NCI-H345 treated with DMSO at 0.1 percent for 48 hours (cell line): ENCODE measurements around the gene TBC1D22A.

Experiments used
- DNase-seq: peaks from one replicate; lab custom pipeline; 2025; ENCODE audit not compliant: unreplicated experiment; lab: John Stamatoyannopoulos, UW

TBC1D22A gene

DNA sequence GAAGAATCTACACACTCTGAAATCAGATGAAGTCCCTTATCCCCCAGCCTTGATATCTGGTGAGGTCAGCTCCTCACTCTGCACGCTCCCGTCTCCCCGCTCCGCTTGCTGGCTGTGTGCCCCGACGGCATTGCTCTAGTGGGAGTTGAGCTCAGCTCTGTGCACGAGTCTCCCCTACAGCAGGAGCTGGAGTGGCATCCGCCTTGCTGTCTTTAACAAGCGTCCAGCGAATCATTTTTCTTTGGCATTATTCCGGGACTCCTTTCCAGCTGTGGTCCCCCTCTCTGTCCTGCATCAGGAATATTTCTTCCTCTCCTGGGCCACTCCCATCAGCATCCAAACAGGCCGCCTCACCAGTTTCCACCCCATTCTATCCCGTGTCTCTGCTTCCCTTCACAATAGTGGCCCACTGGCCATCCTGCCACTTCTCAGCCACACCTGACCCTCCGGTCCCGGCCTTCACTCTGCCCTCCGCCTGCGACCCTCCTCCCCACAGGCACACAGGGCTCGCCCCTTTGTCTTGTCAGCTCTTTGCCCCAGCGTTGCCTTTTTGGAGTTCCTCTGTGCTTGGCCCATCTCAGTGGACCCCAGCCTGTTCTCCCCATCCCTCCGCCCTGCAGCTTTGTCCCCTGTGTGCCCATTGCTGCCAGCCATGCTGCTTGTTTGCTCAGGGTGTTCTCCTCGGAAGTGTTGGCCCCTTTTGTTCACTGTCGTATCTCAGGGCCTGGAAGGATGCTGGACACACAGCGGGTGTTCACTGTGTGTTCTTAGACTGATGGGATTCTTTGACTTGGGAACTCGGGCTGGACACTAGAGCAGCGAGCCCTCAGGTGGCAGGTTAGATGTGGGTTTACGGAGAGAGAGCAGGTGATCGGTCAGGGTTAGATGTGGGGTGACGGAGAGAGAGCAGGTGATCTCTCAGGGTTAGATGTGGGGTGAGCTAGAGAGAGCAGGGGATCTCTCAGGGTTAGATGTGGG, 441.8 kb downstream of the TBC1D22A start:
- DNase-seq = no peak

DNA sequence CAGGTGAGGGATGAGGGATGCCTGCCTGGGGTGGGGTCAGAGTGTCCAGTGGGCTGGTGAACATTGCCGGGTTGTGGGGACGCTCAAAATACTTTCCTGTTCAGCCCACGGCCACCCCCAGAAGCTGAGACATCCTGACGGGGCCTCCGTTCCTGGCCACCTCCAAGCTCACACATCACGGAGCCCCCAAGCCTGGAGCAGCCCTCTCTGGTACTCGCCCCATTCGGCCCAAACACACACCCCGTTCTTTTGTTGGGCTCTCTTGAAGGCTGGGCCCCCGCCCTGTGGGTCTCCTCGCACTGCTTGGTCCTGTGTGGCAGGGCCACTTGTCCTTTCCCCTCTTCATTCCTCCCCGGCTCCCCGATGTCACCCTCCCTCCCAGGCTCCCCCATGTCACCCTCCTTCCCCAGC, 442.6 kb downstream of the TBC1D22A start:
- no peak for DNase-seq

DNA sequence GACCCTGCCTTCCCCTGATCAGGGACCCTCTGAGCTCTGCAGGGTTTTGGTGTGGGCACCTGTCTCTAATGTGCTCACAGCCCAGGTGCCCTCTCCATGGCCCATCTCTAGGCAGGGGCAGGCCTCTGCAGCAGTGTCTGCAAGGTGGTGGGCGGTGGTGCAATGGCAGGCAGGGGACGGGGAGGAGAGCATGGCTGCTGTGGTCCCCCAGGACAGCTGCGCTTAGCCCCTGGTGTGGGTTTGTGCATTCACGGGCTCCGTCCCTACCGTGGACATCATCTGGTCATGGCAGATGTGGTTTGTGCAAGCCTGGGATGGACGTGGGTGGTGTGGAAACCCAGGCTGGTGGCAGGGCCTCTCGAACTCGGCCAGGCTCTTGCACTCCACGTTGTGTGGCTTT, 443.1 kb downstream of the TBC1D22A start:
- DNase-seq = no peak

DNA sequence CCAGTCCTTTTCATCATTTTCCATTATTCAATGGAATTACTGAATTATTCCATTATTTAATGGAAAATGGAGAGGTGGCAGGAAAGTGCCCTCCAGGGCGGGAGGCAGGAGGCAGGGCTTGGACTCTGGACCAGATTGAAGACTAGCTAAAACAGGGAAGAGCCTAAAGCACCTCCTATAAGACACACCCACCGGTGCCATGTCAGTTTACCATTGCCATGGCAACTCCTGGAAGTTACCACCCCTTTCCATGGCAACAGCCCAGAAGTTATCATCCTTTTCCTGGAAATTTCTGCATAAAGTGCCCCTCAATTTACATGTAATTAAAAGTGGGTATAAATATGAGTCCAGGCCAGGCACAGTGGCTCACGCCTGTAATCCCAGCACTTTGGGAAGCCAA, 443.7 kb downstream of the TBC1D22A start:
- DNase-seq = no peak

DNA sequence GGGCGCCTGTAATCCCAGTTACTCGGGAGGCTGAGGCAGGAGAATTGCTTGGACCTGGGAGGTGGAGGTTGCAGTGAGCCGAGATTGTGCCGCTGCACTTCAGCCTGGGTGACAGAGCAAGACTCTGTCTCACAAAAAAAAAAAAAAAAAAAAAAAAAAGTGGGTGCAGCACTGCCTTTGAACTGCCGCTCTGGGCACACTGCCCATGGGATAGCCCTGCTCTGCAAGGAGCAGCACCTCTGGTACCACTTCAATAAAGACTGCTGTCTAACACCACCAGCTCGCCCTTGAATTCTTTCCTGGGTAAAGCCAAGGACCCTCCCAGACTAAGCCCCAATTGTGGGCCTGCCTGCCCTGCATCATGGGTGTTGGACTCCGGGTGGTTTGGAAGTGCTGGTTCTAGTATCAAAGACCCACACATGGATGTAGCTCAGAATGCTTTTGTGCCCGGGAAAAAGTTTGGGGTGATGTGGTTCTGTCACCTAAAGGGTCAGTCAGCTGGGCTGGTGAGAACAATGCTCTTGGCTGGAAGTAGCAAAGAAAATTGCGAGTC, 444.3 kb downstream of the TBC1D22A start:
- no peak for DNase-seq

DNA sequence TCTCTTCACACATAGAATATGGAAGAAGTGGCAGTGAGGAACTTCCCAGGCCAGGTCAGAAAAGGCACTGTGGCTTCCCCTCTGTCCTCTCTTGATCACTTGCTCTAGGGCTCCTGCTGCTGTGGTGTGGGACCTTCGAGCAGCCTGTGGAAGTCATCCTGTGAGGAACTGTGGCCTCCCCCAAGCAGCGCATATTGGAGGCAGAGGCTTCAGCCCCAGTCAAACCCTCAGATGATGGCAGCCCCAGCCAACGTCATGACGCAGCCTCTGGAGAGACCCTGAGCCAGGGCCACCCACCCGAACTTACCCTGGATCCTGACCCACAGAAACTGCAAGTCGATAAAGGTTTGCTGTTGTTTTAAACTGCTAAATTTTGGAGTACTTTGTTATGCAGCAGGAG, 444.9 kb downstream of the TBC1D22A start:
- no peak for DNase-seq

DNA sequence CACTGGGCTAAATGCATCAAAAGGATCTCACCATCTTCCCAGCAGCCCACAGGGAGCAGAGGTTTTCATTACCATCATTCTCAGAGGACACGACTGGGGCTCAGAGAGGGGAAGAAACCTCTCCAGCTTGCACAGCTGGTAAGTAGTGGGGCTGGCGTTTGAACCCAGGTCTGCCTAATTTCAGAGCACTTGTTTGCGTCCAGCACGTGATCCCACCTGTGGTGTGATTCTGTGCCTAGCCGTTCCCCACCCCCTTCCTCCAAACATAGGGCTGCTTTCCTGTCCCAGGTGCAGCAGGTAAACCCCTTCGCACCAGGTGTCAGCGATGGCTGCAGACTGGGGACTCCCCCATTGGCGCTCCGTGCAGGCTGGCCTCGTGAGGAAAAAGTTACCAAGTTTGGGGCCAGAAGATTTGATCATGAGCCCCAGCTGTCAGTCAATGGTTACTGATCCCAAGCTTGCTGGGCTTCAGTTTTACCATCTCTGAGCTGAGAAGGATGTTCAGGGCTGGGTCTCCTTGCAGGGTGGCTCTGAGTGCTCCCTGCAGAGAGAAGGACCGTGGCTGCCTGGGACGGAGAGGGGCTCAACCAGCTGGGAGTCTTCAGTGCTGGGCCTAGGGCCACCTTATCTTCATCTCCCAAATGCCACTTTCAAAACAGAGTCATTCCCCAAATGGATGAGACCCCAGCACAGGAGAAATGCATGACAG, 445.6 kb downstream of the TBC1D22A start:
- DNase-seq = no peak

DNA sequence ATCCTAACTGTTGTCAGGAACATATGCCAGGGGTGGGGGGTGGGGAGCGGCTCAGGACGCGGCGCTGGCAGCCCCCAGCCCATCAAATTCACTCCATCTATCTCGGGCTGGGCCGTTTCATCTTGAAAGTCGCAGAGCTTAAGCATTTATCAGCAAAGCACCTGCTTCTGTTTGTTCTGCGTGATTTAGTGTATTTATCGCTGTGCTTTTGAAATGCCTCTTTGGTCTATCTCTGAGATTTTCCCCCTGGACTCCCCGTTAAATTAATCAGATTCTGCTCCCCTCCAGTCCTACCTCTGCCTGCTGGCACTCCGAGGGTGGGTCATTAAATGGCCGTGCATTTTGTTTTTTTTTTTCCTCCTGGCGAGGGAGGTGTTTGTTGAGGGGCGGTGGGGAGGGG, 446.2 kb downstream of the TBC1D22A start:
- DNase-seq = no peak

DNA sequence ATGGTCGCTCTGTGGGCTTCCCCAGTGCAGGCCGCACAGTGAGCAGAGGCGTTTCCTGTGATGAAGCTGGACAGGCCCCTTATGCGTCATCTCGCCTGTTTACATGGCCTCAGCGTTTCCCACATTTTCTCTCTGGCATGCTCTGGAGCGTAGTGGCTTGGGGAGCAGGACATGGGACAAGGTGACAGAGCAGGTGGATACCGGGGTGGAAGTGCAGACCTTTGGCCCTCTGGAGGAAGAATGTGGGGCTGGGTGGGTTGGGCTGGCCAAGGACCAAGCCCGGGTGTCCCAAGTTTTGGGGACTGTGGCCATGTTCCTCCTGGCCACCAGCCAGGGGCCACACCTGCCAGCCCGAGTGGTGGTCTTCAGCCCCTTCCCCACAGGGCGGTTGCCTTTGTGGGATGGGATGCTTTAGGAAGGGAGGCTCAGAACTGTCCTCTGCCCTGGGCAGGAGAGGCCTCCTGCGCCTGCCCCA, 446.6 kb downstream of the TBC1D22A start:
- no peak for DNase-seq

DNA sequence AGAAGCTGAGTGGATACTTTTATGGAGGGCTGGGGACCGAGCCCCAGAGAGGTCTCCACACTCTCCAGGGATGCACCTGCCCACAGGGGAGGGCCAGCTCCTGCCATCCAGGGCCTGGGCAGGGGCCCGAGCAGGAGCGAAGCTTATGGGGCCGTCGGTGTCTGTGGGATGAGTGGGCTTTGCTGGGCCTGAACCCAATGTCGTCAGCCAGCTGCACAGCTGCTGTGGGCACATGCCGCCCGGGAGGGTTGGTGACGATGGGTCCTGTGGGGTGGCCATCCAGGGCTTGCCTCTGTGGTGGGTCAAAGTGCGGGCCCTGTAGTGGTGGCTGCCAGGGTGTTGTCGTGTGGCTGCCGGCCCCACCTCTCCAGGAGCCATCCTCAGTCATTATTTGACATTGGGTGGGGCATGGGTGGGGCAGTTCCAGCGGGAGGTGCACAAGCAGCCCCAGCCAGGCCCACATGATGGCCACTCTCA, 447.1 kb downstream of the TBC1D22A start:
- DNase-seq = no peak

DNA sequence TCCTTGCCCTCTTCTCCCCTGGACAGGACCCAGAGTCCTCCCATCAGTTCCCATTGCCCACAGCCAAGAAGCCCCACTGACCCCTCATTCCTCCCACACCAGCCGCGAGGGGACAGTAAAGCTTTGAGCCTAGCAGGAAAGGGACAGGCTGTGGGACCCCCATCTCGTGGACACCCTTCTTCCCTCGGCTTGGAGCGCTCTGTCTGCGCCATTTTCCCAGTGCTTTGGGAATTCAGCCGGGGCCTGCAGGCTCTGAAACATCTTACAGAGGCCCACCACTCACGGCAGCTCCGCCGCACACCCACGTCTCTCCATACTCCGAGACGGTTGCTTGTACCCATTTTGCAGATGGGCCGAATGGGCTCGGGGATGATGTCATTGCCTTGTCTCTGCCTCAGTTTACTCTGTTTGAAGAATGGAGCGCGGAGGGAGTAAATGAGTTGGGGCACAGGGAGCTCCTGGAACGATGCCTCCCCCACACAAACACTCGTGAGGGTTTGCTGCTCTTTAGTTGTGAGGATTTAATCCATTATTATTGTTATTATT, 447.7 kb downstream of the TBC1D22A start:
- no peak for DNase-seq

DNA sequence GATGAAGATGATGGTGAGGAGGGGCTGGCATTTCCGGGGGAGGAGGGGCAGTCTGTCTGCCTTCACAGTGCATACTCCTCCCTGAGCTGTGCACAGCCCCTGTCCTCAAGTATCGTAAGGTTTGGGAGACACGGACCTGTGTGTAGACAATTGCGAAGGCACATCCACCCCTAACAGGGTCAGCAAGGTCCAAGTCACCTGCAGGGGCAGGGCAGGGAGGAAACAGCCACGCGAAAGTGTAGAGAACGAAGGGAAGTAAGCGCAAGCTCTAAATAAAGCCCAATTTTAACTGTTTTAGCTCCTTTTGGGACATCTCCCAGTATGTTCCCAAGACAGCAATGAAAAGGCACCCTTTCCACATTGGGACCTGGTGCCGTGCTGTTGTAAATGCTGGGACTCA, 448.2 kb downstream of the TBC1D22A start:
- no peak for DNase-seq

DNA sequence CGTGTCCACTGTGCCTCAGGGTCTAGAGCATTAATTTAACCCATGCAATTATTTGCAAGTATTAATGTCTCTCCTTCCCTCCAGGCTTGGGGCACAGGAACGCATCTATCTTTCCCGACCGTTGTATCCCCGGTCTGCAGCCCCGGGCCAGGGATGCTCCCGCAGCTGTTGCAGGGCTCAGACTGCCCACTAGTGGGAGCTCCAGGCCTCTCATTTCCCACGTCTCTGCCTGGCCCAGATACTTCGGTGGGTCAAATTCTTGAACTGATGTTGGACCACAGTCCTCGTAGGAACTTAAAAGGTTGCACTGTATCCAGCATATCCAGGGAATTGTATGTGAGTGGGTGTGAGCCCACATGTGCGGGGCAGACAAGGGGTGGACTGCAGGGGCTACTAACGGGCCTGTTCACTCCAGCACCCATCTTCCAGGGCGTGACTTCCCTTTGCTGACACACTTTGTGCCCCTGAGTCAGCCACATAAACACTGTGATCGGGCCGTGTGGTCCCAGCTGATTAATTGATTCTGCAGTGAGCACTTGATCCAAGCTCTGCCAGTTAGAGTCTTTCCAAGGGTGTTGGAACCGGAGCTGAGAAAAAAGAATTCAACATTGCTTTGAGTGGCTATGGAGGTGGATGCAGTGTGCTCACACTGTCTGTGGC, 451.3 kb downstream of the TBC1D22A start:
- no peak for DNase-seq

DNA sequence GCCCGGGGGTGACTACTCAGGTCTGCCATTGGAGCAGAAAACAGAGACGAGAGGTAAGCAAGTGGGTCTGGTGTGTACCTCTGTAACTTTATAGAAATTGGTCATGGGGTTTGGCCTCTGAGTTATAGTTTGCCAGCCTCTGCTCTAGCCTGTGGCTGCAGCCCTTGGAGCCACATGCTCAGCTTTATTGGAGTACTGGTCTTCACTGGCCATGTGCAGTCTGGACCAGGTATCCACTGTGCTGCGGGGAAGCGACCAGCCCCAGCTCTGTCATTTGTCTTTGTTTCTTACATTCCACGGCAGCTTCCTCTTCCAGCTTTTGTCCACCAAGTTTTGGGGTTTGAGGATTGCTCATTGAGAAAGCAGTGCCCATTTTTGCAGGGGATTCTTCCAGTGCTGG, 453.4 kb downstream of the TBC1D22A start:
- DNase-seq = no peak

DNA sequence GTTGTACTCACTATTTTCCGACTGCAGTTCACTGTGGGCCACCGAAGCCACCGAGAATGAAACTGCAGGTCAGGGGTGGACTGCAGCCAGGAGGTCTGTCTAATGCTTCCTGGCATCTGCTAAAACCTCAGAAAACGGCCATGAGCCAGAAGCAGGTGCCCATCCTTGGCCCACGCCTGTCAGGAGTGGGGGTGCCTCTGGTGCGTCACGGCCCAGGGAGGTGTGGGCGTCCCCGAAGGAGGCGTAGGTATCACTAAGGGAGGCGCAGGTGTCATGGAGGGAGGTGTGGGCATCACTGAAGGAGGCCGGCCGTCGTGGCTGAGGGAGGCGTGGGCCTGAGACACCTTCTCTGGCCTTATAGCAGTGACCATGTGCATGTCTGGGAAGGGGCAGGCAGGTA, 456.2 kb downstream of the TBC1D22A start:
- no peak for DNase-seq

DNA sequence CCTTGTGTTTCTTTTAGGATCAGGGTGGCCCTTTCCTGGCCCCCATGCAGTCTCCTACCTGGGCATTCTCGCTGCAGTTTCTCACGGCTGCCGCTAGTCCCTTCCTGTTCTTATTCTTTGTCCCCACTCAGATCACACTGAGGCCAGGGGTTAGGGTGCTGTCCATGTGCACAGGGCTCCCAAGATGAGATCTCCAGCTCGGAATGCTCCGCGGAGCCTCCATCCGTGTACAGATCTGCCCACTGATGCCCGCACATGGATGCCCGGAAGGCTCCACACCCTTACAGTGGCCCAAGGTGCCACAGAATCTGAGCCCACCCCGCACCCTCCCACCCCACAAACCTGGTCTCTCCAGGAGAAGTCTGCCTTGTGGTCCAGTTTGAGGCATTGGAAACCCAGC, 457.3 kb downstream of the TBC1D22A start:
- no peak for DNase-seq

DNA sequence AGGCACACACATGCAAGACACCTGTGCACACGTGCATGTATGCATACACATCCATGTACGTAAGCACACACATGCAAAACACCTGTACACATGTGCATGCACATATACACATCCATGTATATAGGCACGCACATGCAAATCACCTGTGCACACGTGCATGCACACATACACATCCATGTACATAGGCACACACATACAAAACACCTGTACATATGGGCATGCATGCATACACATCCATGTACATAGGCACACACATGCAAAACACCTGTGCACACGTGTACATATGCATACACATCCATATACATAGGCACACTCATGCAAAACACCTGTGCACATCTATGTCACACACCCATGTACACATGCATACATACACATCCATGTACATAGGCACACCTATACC, 458.3 kb downstream of the TBC1D22A start:
- no peak for DNase-seq

DNA sequence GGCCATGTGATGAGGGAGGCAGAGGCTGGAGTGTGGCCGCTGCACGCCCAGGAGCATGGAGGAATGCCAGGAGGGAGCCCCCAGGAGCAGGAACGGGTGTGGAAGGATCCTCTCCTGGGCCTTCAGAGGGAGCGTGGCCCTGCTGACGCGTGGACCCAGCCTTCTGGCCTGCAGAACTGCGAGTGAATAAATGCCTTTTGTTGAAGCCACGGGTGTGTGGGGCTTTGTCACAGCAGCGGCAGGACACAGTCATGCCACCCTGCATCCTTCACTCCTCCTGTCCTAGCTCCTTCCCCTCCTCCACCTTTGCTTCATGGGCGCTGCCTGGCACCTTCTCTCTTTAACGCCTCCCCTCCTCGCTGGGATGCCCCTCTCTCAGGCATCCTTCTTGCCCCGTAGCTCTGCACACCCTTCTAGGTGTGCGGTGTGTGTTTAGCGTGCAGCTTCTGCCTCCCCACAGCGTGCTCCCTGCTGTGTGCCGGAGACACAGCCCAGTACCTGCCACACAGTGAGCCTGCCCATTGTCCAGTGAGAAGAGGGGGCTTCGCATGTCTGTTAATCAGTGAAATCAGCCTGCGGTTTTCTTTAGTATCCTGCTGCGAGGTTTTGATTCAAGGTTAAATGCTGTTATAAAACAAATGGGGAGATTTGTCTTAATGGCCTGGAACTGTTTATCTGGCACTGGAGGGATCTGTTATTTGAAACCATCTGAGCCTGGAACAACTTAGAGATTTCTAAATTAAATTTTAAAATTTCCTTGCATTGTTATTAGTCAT, 459.6 kb downstream of the TBC1D22A start:
- DNase-seq = peak; percentile 65
